GM13976 (cell line): ENCODE results near the gene OR2A42.
"Not testable (repeated sequence)": the region's sequence is repeated elsewhere in the genome, so short reads cannot be mapped to it uniquely, and the experiment has no call there.

Experiments
- DNase-seq: peaks from one replicate; pipeline ENCODE4 v3.0.0; 2012; ENCODE audit warnings: low spot score
- in situ Hi-C: fragments of 300-500 bp; cut with MboI; formaldehyde crosslinking; loops from one replicate; pipeline ENCODE4 v1.12.0; 2022; ENCODE audit warnings: low sequenced_read_pairs, mixed read lengths, inconsistent platforms; ENCODE audit not compliant: unreplicated experiment

OR2A42 gene

DNA sequence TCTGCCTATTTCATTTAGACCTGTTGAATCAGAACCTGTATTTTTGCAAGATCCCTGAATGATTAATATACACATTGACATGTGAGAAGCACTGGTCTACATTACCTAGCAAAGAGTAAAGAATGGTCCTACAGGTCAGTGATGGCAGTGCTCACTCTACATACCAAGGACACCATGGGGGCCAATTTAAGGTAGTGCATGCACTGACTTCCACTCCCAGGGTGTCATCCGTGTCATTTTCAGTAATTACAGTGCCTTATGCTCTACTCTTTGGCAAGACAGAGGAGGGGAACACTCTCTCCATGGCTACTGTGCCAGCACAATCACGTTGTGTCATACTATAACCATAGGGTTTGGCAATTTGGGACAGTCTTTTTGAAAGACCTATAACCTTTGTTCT lies 6.0 kb upstream of the OR2A42 start:
- in situ Hi-C loops, DNase-seq: not testable (repeated sequence)

- in situ Hi-C loops, DNase-seq: not testable (repeated sequence)
These were observed 799 bp downstream of the OR2A42 start for GRCh38 chr7:144238530-144239082.

GRCh38 chr7:144233039-144233438 lies 6.4 kb downstream of the OR2A42 start:
- DNase-seq, in situ Hi-C loops: not testable (repeated sequence)

DNA sequence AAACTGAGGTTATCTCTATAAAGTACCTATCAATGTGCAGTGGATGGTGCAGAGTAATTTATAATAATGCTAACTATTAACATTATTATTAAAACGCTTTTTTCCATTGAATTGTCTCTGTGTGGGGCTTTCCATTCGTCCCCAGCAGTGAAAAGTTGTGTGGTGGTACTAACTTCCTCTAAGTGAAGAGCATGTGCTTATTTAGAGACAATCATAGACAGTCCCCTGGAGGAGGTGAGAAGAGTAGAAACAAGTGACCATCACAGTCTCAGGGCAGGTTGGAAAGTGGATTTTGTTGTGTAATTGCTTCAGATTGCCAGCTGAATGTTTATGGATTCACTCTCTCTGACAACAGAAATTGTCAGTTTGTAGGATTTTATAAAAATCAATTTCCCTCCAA lies 8.4 kb downstream of the OR2A42 start:
- in situ Hi-C loops, DNase-seq: not testable (repeated sequence)

DNA sequence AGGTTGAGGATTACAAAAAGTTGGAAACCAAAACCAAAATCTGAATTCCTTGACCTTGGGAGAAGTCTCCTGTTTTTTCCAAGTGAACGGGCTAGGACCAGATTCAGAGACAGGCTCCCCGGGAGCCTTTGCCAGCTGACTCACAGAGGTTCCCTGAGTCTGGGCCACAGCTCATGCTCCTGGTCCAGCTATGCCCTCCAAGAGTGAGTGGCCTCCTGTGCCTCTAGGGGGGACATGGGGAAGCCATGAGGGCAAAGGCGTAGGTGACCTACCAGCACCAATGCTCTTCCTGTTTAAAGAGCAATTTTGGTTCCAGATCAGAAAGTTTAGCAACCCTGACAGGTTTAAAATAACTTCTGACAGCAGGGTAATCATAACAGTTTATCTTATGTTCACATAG lies 10.6 kb downstream of the OR2A42 start:
- DNase-seq, in situ Hi-C loops: not testable (repeated sequence)

DNA sequence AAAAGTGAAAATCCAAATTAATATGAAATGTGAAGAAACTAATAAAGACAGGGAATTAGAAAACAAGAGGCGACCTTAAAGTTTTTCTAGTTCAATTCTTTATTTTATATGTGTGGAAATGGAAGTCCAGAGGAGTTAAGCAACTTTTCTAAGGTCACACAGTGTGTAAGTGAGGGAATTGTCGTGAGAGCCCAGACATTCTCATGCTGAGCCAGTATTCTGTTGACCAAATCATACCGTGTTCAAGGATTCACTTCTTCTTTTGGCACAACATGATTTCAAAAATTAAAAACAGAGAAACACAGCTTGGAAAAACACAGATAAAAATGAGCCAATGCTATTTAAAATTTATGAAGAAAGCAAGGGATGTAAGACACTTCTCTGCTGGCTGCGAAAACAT lies 12.5 kb downstream of the OR2A42 start:
- DNase-seq, in situ Hi-C loops: not testable (repeated sequence)

- DNase-seq, in situ Hi-C loops: not testable (repeated sequence)
These were observed 15.7 kb downstream of the OR2A42 start for GRCh38 chr7:144223675-144224074.

DNA sequence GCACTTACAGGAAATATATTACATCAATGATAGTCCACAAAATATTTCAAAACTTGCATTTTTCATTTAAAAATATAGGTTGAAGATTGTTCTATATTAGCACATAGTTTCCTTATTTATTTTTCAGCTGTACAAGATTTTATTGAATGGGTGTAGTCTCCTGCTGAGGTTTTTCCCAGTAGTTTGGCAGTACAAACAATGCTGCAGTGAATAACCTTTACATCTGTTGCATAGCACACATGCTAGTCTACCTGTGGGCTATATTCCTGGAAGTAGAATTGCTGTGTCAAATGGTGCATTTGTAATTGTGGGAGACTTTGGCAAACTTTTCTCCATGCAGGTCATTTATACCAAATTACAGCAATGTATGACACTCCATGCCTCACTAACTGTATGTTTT lies 18.9 kb downstream of the OR2A42 start:
- in situ Hi-C loops = not testable (repeated sequence)

GRCh38 chr7:144219149-144219548 lies 20.3 kb downstream of the OR2A42 start:
- DNase-seq, in situ Hi-C loops: not testable (repeated sequence)

More for the DNA sequence above, 18.9 kb downstream of the OR2A42 start:
- DNase-seq = not testable (repeated sequence)

DNA sequence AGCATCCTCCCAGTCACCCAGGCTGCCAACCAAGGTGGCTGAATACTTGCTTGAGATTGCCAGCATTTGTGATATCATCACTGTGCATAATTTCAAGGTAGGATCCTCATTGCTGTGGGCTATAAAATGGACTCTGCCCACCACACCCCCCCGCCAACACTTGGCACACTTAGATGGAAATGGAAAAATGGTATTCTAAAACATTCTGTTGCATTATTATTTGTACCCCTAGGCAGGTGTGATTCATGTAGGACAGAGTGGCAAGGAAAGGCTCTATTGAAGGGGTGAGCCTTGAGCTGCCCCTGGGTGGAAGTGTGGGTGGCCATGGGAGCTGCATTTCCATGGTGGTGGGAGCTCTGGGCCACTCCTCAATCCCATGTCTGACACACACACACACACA lies 20.8 kb downstream of the OR2A42 start:
- in situ Hi-C loops, DNase-seq: not testable (repeated sequence)

GRCh38 chr7:144217200-144217599 lies 22.2 kb downstream of the OR2A42 start:
- in situ Hi-C loops, DNase-seq: not testable (repeated sequence)

DNA sequence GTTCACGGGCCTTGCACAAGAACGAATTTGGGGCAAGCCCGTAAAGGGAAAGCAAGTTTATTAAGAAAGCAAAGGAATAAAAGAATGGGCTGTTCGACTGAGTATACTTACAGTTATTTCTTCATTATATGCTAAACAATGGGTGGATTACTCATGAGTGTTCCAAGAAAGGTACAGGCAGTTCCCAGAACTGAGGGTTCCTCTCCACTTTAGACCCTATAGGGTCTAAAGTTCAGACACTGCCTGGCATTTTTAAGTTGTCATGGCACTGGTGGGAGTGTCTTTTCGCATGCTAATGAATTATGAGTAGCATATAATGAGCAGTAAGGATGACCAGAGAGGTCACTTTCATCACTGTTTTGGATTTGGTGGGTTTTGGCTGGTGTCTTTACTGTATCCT lies 34.1 kb downstream of the OR2A42 start:
- DNase-seq, in situ Hi-C loops: not testable (repeated sequence)

GRCh38 chr7:144203086-144203485 lies 36.3 kb downstream of the OR2A42 start:
- DNase-seq, in situ Hi-C loops: not testable (repeated sequence)

- DNase-seq, in situ Hi-C loops: not testable (repeated sequence)
These were observed 37.4 kb downstream of the OR2A42 start for GRCh38 chr7:144201978-144202377.

DNA sequence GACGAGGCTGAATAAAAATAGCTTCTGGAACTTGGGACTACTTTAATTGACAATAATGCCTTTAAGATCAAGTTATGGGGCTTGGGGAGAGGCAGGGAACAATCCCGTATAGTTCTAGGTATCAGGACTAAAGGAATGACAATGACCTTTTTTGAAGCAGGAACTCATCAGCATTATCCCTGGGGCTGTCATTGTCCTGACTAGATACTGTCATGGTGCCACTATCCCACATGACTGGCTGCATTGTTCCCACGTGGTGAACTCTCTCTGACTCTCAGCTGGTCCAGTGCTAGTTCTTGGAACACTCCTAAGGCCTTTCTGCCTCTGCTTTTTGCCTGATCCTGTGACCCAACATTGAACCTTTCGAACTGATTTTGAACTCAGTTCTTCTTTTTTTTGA lies 40.5 kb downstream of the OR2A42 start:
- in situ Hi-C loops, DNase-seq: not testable (repeated sequence)

- DNase-seq, in situ Hi-C loops: not testable (repeated sequence)
These were observed 44.1 kb downstream of the OR2A42 start, which contains the start of gene ARHGEF35 for GRCh38 chr7:144195212-144195872. TSS of gene ARHGEF35 (minus strand) at chr7:144195833. CDS start at chr7:144188383, 7,450 bp downstream.

GRCh38 chr7:144194453-144194852 lies 45.0 kb downstream of the OR2A42 start:
- in situ Hi-C loops, DNase-seq: not testable (repeated sequence)

DNA sequence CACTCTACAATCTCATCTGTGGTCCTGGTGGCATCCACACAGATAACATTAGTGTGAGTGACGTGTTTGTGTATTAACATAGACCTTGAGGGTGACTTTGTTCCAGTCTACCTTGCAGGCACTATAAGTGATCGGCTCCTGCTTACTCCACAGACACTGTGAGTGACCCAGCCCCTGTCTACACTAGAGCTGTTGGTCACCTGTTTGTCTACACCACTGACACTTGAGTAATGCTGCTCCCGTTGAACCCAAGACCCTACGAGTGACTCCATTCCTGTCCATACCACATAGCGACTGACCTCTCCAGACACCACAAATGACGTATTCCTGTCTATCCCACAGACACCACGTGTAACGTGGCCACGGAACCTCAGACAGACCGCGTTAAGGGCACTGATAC lies 45.6 kb downstream of the OR2A42 start:
- in situ Hi-C loops, DNase-seq: not testable (repeated sequence)

- DNase-seq, in situ Hi-C loops: not testable (repeated sequence)
These were observed 50.7 kb downstream of the OR2A42 start for GRCh38 chr7:144188578-144189171.
